ENCODE measurements around the gene STXBP5L.

Gene STXBP5L

DNA sequence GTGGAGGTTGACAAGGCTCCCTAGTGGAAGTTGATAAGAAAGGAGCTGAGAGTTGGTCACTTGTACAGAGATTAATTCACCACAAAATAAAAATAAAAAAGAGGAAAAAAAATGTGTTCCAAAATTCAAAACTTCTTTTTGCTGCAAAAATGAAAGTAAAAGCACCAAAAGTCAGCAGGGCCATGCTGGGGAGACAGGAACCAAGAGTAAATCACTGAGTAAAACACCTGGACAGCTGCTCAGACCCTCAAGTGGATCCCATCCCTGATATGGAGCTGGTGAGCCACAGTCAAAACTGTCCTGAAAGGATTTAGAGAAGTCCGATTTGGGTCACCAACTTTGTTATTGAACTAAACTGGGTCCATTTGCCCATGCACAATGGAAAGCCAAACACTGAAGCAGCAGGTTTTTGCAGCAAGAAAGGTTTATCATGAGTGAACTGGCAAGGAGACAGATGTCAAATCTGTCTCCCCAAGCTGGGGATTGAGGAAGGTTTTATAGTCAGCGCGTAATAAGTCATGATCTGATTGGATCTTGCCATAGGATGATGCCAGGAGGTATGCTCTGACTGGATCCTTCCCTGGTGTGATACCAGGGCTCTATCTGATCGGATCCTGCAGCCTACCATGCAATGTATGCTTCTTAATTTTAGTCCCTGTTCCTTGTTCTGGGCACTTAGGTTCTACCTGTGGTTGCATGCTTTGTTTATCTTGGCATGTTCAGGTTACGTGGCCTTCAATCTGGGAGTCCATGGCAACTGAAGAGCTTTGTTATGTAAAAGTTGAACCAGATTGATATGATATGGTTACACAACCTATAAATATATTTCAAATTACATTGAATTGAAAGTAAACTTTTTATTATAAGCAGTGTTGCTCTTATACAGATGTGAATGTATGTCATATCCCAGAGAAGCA, 324.6 kb downstream of the STXBP5L start:
- H3K36me3 ChIP-seq (ENCODE audit: control insufficient read depth, insufficient read depth, low read length) = no peaks in the 10 kb centered on the region
- H3K27me3 ChIP-seq (ENCODE audit: control insufficient read depth, insufficient read depth, low read length) = no peaks in the 10 kb centered on the region
- H3K9ac ChIP-seq = no peak overlapping the region
- no peaks in the 10 kb centered on the region for H3K79me2 ChIP-seq
- TF ChIP-seq CTCF (IDR thresholded peaks at IDR 0.05) = no peak
- H3K9me3 ChIP-seq (ENCODE audit: control insufficient read depth, low read length) = no peaks in the 10 kb centered on the region
- H3K4me2 ChIP-seq (ENCODE audit: low read length) = no peak overlapping the region
- no peak overlapping the region for H2AFZ ChIP-seq
- no peak overlapping the region for H3K4me3 ChIP-seq (ENCODE audit: low read depth, low read length)
- no peaks in the 10 kb centered on the region for H3K4me1 ChIP-seq
- no peak overlapping the region for H3K27ac ChIP-seq

DNA sequence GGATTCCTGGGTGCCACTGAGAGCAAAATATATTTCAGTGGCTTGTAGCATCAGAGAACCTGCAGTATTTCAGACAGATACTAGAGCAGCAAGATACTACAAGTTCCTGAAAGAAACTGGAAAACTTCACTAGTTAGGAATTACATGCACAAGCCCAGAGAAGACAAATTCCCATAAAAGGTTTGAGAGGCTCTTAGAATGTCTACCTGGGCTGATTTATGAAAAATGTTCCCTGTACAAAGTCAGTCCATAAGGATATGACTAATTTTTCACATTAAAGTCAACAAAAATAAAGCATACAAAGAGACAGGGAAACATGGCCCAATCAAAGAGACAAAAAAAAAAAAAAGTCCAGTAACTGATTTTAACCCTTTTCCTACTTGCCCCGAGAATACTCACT, 335.2 kb downstream of the STXBP5L start:
- no peaks in the 10 kb centered on the region for H3K36me3 ChIP-seq (ENCODE audit: control insufficient read depth, insufficient read depth, low read length)
- no peak for TF ChIP-seq CTCF (IDR thresholded peaks at IDR 0.05)
- no peak overlapping the region for H3K27ac ChIP-seq
- no peaks in the 10 kb centered on the region for H3K79me2 ChIP-seq
- H3K4me3 ChIP-seq (ENCODE audit: low read depth, low read length) = no peak overlapping the region
- H3K4me1 ChIP-seq = no peaks in the 10 kb centered on the region
- H3K4me2 ChIP-seq (ENCODE audit: low read length) = no peak overlapping the region
- no peak overlapping the region for H2AFZ ChIP-seq
- no peak overlapping the region for H3K9ac ChIP-seq
- H3K9me3 ChIP-seq (ENCODE audit: control insufficient read depth, low read length) = no peaks in the 10 kb centered on the region
- H3K27me3 ChIP-seq (ENCODE audit: control insufficient read depth, insufficient read depth, low read length) = no peaks in the 10 kb centered on the region

GRCh38 chr3:121252676-121253075, 344.7 kb downstream of the STXBP5L start:
- Histone ChIP-seq H3K9ac (no peak overlapping the region), H2AFZ (no peak overlapping the region), H3K4me3 (ENCODE audit: low read depth, low read length) (no peak overlapping the region), H3K4me1 (no peaks in the 10 kb centered on the region), H3K4me2 (ENCODE audit: low read length) (no peak overlapping the region), H3K79me2 (no peaks in the 10 kb centered on the region), H3K27me3 (ENCODE audit: control insufficient read depth, insufficient read depth, low read length) (no peaks in the 10 kb centered on the region), H3K9me3 (ENCODE audit: control insufficient read depth, low read length) (no peaks in the 10 kb centered on the region), H3K36me3 (ENCODE audit: control insufficient read depth, insufficient read depth, low read length) (no peaks in the 10 kb centered on the region), H3K27ac (no peak overlapping the region)
- TF ChIP-seq CTCF (IDR thresholded peaks at IDR 0.05) = no peak

GRCh38 chr3:121269389-121269788, 361.4 kb downstream of the STXBP5L start:
- Histone ChIP-seq H3K4me1 (no peaks in the 10 kb centered on the region), H3K36me3 (ENCODE audit: control insufficient read depth, insufficient read depth, low read length) (no peaks in the 10 kb centered on the region), H3K27ac (no peak overlapping the region), H3K4me2 (ENCODE audit: low read length) (no peak overlapping the region), H2AFZ (no peak overlapping the region), H3K9ac (no peak overlapping the region), H3K9me3 (ENCODE audit: control insufficient read depth, low read length) (no peaks in the 10 kb centered on the region), H3K27me3 (ENCODE audit: control insufficient read depth, insufficient read depth, low read length) (no peaks in the 10 kb centered on the region), H3K4me3 (ENCODE audit: low read depth, low read length) (no peak overlapping the region), H3K79me2 (no peaks in the 10 kb centered on the region)
- TF ChIP-seq CTCF (IDR thresholded peaks at IDR 0.05) = no peak

GRCh38 chr3:121274411-121274810, 366.4 kb downstream of the STXBP5L start:
- Histone ChIP-seq H3K4me2 (ENCODE audit: low read length) (no peak overlapping the region), H3K36me3 (ENCODE audit: control insufficient read depth, insufficient read depth, low read length) (no peaks in the 10 kb centered on the region), H3K9ac (no peak overlapping the region), H3K4me1 (no peaks in the 10 kb centered on the region), H3K27me3 (ENCODE audit: control insufficient read depth, insufficient read depth, low read length) (no peaks in the 10 kb centered on the region), H3K27ac (no peak overlapping the region), H2AFZ (no peak overlapping the region), H3K4me3 (ENCODE audit: low read depth, low read length) (no peak overlapping the region), H3K9me3 (ENCODE audit: control insufficient read depth, low read length) (no peaks in the 10 kb centered on the region), H3K79me2 (no peaks in the 10 kb centered on the region)
- TF ChIP-seq CTCF (IDR thresholded peaks at IDR 0.05) = no peak

All from parathyroid adenoma (tissue), 2 donors.